Measurements from ENCODE around the gene RAP1B.

Gene RAP1B

GRCh38 chr12:68638171-68638570 is 27.5 kb downstream of the RAP1B start:
- no peak for TF ChIP-seq FOXM1 (IDR thresholded peaks at IDR 0.05; ENCODE audit: borderline replicate concordance, low read depth)
- TF ChIP-seq CEBPB (IDR thresholded peaks at IDR 0.05) = no peak
- TF ChIP-seq NFIC (IDR thresholded peaks at IDR 0.05) = no peak
- no peak for TF ChIP-seq ZBTB7A (IDR thresholded peaks at IDR 0.05; ENCODE audit: low read depth)
- TF ChIP-seq TAF1 (IDR thresholded peaks at IDR 0.05; ENCODE audit: low read depth) = no peak
- TF ChIP-seq TEAD4 (IDR thresholded peaks at IDR 0.05) = no peak
- TF ChIP-seq CREB1 (IDR thresholded peaks at IDR 0.05; ENCODE audit: low read depth) = no peak
- no peak for TF ChIP-seq EGR1 (IDR thresholded peaks at IDR 0.05)
- no peak for TF ChIP-seq RAD21 (IDR thresholded peaks at IDR 0.05; ENCODE audit: low read depth)
- no peak for TF ChIP-seq USF1 (IDR thresholded peaks at IDR 0.05)

GRCh38 chr12:68638721-68639395 is 28.2 kb downstream of the RAP1B start:
- TF ChIP-seq REST (IDR thresholded peaks at IDR 0.05; ENCODE audit: low read depth) = no peak
- TF ChIP-seq CEBPB (IDR thresholded peaks at IDR 0.05) = no peak
- no peak for TF ChIP-seq TAF1 (IDR thresholded peaks at IDR 0.05; ENCODE audit: low read depth)
- TF ChIP-seq EP300 (IDR thresholded peaks at IDR 0.05; ENCODE audit: borderline replicate concordance) = no peak
- no peak for TF ChIP-seq RAD21 (IDR thresholded peaks at IDR 0.05; ENCODE audit: low read depth)
- no peak for TF ChIP-seq CREB1 (IDR thresholded peaks at IDR 0.05; ENCODE audit: low read depth)
- TF ChIP-seq EGR1 (IDR thresholded peaks at IDR 0.05) = no peak
- TF ChIP-seq YY1 (IDR thresholded peaks at IDR 0.05; ENCODE audit: low read depth) = no peak
- TF ChIP-seq ZBTB7A (IDR thresholded peaks at IDR 0.05; ENCODE audit: low read depth) = no peak
- no peak for TF ChIP-seq NFIC (IDR thresholded peaks at IDR 0.05)
- TF ChIP-seq TEAD4 (IDR thresholded peaks at IDR 0.05) = no peak
- no peak for TF ChIP-seq MAX (IDR thresholded peaks at IDR 0.05)
- no peak for TF ChIP-seq TCF12 (IDR thresholded peaks at IDR 0.05; ENCODE audit: low read depth)
- no peak for TF ChIP-seq USF1 (IDR thresholded peaks at IDR 0.05)
- TF ChIP-seq FOXM1 (IDR thresholded peaks at IDR 0.05; ENCODE audit: borderline replicate concordance, low read depth) = no peak

GRCh38 chr12:68639396-68639767 is 28.7 kb downstream of the RAP1B start:
- no peak for TF ChIP-seq YY1 (IDR thresholded peaks at IDR 0.05; ENCODE audit: low read depth)
- no peak for TF ChIP-seq CREB1 (IDR thresholded peaks at IDR 0.05; ENCODE audit: low read depth)
- TF ChIP-seq RAD21 (IDR thresholded peaks at IDR 0.05; ENCODE audit: low read depth) = no peak
- TF ChIP-seq EP300 (IDR thresholded peaks at IDR 0.05; ENCODE audit: borderline replicate concordance) = no peak

- no peak for TF ChIP-seq FOXM1 (IDR thresholded peaks at IDR 0.05; ENCODE audit: borderline replicate concordance, low read depth)
- no peak for TF ChIP-seq EP300 (IDR thresholded peaks at IDR 0.05; ENCODE audit: borderline replicate concordance)
- no peak for TF ChIP-seq RAD21 (IDR thresholded peaks at IDR 0.05; ENCODE audit: low read depth)
- no peak for TF ChIP-seq YY1 (IDR thresholded peaks at IDR 0.05; ENCODE audit: low read depth)
- no peak for TF ChIP-seq REST (IDR thresholded peaks at IDR 0.05; ENCODE audit: low read depth)
- TF ChIP-seq ZBTB7A (IDR thresholded peaks at IDR 0.05; ENCODE audit: low read depth) = no peak
- no peak for TF ChIP-seq TAF1 (IDR thresholded peaks at IDR 0.05; ENCODE audit: low read depth)
Observed at GRCh38 chr12:68641138-68641537, 30.4 kb downstream of the RAP1B start.

- no peak for TF ChIP-seq RAD21 (IDR thresholded peaks at IDR 0.05; ENCODE audit: low read depth)
Observed at GRCh38 chr12:68646484-68646883, 35.8 kb downstream of the RAP1B start.

- no peak for TF ChIP-seq EGR1 (IDR thresholded peaks at IDR 0.05)
- TF ChIP-seq USF1 (IDR thresholded peaks at IDR 0.05) = no peak
- TF ChIP-seq TCF12 (IDR thresholded peaks at IDR 0.05; ENCODE audit: low read depth) = no peak
- no peak for TF ChIP-seq CEBPB (IDR thresholded peaks at IDR 0.05)
- TF ChIP-seq NFIC (IDR thresholded peaks at IDR 0.05) = no peak
- TF ChIP-seq TEAD4 (IDR thresholded peaks at IDR 0.05) = no peak
- TF ChIP-seq ZBTB7A (IDR thresholded peaks at IDR 0.05; ENCODE audit: low read depth) = no peak
- TF ChIP-seq EP300 (IDR thresholded peaks at IDR 0.05; ENCODE audit: borderline replicate concordance) = no peak
- no peak for TF ChIP-seq FOXM1 (IDR thresholded peaks at IDR 0.05; ENCODE audit: borderline replicate concordance, low read depth)
- TF ChIP-seq MAX (IDR thresholded peaks at IDR 0.05) = no peak
- no peak for TF ChIP-seq REST (IDR thresholded peaks at IDR 0.05; ENCODE audit: low read depth)
- no peak for TF ChIP-seq RAD21 (IDR thresholded peaks at IDR 0.05; ENCODE audit: low read depth)
- TF ChIP-seq TAF1 (IDR thresholded peaks at IDR 0.05; ENCODE audit: low read depth) = no peak
- no peak for TF ChIP-seq YY1 (IDR thresholded peaks at IDR 0.05; ENCODE audit: low read depth)
Observed at GRCh38 chr12:68647507-68647906, 36.8 kb downstream of the RAP1B start.

All from Ishikawa (cell line).